ENCODE data around the gene PCBP2.
"Not testable (repeated sequence)": the region's sequence is repeated elsewhere in the genome, so short reads cannot be mapped to it uniquely, and the experiment has no call there.

The PCBP2 gene
- 192 to 235 (median 204) reads per million in 4 donors for total RNA-seq

GRCh38 chr12:53451661-53452158 lies at the start of gene PCBP2:
Gene PCBP2, plus strand, starts transcription at chr12:53452102. Its CDS starts 2,699 bp downstream, at chr12:53454801.
- DNase-seq, result peak; percentile 95 to 99 (median 97)

DNA sequence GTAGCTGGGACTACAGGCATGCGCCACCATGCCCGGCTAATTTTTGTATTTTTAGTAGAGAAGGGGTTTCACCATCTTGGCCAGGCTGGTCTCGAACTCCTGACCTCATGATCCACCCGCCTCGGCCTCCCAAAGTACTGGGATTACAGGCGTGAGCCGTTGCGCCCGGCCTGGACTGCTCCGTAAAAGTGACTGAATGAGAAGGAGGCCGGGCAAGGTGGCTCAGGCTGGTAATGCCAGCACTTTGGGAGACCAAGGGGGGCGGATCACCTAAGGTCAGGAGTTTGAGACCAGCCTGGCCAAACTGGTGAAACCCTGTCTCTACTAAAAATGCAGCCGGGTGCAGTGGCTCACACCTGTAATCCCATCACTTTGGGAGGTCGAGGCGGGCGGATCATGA lies 49.6 kb upstream of the PCBP2 start:
- DNase-seq, result not testable (repeated sequence)

DNA sequence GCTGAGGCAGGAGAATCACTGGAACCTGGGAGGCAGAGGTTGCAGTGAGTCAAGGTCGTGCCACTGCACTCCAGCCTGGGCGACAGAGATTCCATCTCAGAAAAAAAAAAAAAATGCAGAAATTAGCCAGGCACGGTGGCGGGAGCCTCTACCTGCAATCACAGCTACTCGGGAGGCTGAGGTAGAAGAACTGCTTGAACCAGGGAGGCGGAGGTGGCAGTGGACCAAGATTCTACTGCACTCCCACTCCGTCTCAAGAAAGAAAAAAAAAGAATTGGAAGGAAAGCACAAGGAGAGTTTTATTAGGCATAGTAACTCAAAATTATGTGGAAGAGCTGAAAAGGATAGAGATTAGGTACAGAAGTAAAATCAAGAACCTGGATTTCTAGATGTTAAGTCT lies 49.0 kb upstream of the PCBP2 start:
- DNase-seq, result no peak

DNA sequence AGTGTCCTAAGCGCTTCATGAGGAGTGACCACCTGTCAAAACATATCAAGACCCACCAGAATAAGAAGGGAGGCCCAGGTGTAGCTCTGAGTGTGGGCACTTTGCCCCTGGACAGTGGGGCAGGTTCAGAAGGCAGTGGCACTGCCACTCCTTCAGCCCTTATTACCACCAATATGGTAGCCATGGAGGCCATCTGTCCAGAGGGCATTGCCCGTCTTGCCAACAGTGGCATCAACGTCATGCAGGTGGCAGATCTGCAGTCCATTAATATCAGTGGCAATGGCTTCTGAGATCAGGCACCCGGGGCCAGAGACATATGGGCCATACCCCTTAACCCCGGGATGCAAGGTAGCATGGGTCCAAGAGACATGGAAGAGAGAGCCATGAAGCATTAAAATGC lies 41.0 kb upstream of the PCBP2 start:
- DNase-seq, result no peak

- DNase-seq, result no peak
These were observed 38.3 kb upstream of the PCBP2 start for GRCh38 chr12:53413485-53414204.

- DNase-seq, result no peak
These were observed 37.0 kb upstream of the PCBP2 start for GRCh38 chr12:53414756-53415417.

- not testable (repeated sequence) for DNase-seq
These were observed 36.0 kb upstream of the PCBP2 start for GRCh38 chr12:53415752-53416389.

GRCh38 chr12:53417291-53417816 lies 34.5 kb upstream of the PCBP2 start:
- DNase-seq, result not testable (repeated sequence)

GRCh38 chr12:53418221-53418620 lies 33.7 kb upstream of the PCBP2 start:
- DNase-seq, result no peak

- DNase-seq, result no peak
These were observed 32.1 kb upstream of the PCBP2 start for GRCh38 chr12:53419756-53420155.

GRCh38 chr12:53422247-53422646 lies 29.7 kb upstream of the PCBP2 start:
- DNase-seq, result not testable (repeated sequence)

GRCh38 chr12:53423597-53423996 lies 28.3 kb upstream of the PCBP2 start, which contains the start of gene AMHR2:
Gene AMHR2, plus strand, starts transcription at chr12:53423855. Its CDS starts 80 bp downstream, at chr12:53423935.
- DNase-seq, result no peak

GRCh38 chr12:53424626-53425514 lies 27.0 kb upstream of the PCBP2 start:
- no peak for DNase-seq

DNA sequence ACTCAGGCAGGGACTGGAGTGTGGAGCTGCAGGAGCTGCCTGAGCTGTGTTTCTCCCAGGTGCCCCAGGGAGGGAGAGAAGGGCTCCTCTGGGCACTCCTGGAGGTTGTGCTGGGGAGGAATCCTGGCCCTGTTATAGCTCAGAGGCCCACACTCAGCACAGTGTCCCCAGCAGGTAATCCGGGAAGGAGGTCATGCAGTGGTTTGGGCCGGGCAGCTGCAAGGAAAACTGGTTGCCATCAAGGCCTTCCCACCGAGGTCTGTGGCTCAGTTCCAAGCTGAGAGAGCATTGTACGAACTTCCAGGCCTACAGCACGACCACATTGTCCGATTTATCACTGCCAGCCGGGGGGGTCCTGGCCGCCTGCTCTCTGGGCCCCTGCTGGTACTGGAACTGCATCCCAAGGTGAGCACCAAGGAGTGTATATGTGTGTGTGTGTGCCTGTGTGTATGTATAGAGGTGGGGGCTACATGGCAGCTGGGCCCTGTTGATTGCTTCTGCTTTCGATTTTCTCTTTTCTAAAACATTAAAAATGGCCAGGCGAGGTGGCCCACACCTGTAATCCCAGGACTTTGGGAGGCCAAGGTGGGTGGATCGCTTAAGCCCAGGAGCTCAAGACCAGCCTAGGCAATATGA lies 26.3 kb upstream of the PCBP2 start:
- no peak for DNase-seq

DNA sequence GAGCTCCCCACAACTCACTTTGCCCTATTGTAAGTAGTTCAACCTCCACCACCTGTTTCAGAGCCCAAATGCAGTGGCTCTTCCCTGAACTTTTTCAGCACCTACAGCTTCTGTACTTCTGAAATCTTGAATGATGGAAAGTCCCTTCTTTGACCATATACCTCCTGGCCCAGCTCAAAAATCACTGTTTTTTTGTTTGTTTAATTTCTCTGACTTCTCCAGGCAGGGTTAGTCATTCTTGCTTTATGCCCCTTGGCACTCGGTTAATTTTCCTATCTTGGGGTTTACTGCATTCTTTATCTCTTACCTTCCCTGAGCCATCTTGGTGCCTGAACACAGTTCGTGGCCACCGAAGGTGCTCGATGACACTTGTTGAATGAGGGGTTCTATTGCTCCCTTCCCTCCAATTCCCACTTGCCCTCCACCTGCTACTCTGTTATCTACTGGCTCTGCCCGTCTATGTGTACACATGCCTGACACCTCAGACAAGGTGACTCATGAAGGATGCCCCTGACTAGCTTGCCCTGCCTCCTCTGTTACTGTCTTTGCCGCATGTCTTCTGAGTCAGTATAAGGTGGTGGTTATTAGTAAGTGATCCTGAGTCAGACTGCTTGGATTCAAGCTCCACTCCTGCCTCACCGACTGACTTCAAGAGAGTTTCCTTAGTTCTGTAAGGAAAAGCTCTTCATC lies 23.9 kb upstream of the PCBP2 start:
- no peak for DNase-seq

DNA sequence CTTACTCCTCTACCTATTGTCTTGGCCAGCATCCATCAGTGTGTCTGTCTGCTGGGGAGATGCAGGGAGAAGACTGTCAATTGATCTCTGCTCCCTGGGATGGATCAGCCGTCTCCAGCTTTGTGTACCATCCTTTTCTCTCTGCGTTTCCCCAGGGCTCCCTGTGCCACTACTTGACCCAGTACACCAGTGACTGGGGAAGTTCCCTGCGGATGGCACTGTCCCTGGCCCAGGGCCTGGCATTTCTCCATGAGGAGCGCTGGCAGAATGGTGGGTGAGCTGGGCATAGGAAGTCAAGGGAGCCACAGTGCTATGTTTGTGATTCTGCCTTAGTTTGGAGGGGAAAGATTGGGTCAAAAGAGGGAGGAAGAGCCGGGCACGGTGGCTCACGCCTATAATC lies 23.2 kb upstream of the PCBP2 start:
- no peak for DNase-seq

DNA sequence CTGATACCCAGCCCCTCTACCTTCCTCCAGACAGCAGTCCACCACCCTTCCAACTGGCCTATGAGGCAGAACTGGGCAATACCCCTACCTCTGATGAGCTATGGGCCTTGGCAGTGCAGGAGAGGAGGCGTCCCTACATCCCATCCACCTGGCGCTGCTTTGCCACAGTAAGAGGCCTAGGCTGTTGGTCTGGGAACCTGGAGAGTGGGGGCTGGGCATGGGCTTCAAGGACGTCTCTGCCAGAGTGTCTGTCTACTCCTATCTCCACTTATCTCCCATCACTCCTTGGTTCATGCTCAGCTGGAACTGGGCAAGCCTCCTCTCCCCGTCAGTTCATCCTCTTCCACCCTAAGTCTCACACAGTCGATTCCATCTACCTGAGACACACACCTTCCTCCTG lies 21.8 kb upstream of the PCBP2 start:
- no peak for DNase-seq

DNA sequence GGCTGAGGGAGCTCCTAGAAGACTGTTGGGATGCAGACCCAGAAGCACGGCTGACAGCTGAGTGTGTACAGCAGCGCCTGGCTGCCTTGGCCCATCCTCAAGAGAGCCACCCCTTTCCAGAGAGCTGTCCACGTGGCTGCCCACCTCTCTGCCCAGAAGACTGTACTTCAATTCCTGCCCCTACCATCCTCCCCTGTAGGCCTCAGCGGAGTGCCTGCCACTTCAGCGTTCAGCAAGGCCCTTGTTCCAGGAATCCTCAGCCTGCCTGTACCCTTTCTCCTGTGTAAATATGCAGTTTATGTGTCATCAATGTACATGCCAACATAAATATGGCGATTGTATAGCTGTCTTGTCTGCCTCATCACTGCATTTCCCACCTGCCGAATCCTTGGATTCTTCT lies 20.7 kb upstream of the PCBP2 start:
- no peak for DNase-seq

GRCh38 chr12:53435326-53435725 lies 16.6 kb upstream of the PCBP2 start:
- DNase-seq, result not testable (repeated sequence)

GRCh38 chr12:53439582-53439981 lies 12.3 kb upstream of the PCBP2 start:
- not testable (repeated sequence) for DNase-seq
